Fibroblast of skin of back (primary cell): ENCODE data around the gene RNASET2.
"Not testable (repeated sequence)": the region's sequence is repeated elsewhere in the genome, so short reads cannot be mapped to it uniquely, and the experiment has no call there.

Experiments
- DNase-seq: peaks from one replicate; pipeline ENCODE4 v3.0.0-alpha.2; 2013

The RNASET2 gene

DNA sequence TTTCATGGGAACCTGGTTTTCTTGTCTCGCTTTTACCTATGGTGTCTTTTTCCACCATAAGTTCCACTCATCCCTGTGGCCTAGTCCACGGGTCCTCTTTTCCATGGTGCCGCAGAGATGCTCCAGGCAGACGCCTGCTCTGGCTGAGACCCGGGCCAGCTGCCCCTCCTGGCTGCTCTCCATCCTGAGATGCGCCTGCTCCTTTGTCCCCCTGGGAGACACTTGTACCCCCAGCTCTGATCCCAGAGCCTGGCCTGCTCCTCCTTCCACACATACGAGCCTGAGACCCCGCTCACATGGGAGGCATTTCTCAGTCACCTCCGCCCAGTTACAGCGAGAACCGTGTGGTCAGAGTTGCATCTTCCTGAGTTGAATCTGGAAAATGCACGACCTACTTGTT, 29.6 kb downstream of the RNASET2 start:
- DNase-seq, result no peak

DNA sequence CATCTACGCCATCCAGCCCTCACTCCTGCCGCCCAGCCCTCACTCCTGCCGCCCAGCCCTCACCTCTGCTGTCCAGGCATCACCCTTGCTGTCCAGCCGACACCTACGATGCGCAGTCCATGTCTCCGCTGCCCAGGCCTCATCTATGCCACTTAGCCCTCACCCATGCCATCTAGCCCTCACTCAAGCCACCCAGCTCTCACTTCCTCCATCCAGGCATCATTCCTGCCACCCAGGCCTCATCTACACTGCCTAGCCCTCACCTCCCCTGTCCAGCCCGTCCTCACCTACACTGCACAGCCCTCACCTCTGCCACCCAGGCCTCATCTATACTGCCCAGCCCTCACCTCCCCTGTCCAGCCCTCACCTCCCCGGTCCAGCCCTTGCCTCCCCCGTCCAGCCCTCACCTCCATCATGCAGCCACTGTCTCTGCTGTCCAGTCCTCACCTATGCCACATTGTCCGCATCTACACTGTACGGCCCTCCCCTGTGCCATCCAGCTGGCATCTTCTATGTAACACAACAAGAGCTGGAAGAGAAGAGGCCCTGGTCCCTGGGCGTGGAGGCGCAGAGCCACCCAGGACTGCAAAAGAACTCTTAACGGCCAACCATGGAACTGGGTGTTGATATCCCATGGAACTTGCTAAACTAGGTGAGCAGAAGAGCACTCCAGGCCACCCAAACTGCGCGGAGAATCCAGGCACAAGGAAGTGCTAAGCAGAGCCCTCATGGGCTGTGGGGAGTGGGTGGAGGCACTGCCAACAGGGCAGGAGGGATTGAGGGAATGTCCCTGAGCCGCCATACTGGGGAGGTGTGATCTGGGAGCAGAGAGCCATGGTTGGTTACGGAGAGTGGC, 31.0 kb downstream of the RNASET2 start:
- DNase-seq, result no peak

DNA sequence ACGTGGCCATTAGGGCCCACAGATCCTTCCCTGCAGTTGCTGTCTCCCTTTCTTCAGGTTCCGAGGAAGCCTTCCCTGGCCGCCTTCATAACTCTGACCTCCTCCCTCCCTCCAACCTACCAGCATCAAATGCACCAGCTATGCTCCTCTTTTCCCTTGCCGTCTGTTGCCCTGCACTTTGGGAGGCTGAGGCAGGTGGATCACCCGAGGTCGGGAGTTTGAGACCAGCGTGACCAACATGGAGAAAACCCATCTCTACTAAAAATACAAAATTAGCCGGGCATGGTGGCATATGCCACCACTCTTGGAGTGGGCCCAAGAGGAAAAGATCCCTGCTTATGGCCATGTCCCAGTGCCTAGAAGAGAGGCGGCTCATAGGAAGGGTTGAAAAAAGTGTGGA, 31.8 kb downstream of the RNASET2 start:
- DNase-seq, result no peak

DNA sequence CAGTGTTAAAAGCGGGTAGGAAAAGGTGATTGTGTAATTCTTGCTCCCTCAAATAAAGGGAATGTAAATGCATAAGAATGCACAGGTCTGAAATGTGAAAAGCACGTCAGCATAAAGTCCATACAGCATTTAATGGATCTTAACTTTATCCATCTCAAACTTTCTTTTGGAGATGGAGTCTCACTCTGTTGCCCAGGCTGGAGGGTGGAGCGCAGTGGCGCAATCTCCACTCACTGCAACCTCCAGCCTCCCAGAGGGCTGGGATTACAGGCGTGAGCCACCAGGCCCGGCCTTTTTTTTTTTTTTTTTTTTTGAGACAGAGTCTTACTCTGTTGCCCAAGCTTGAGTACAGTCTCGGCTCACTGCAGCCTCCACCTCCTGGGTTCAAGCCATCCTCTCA, 33.4 kb downstream of the RNASET2 start:
- DNase-seq, result no peak

DNA sequence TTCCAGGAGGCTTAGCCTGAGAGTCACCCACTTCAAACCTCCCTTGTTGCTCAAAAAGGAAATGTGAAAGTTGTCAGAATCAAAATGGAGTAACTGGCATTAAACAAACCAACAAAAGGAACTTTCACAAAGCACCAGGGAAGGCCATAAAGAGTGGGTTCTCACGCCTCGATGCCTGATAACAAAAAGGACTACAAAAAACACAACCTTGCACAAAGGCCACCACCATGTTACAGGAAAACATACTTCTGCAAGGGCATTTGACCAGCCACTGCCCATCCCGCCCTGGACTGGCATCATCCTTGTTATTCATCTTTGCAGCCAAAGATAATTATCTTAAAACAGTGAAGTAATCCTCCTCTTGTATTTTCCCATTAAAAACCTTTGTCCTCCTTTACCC, 34.8 kb downstream of the RNASET2 start:
- DNase-seq, result no peak

DNA sequence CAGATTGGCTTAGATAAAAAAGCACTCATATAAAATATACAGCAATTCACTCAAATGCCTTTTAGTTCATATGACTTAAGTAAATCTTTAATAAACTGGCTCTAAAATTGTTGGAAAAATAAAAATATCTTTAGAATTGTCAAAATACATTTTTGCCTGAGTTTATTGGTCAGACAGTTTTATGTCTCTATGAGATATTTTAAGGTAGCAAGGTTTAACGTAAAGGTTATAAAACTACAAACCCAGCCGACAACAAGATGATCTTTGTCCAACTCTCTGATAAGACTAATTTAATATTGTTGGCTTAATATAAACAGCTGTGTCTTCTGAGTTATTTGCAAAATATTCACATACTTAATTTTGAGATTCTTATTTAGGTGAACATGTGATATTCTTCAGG, 39.5 kb downstream of the RNASET2 start:
- no peak for DNase-seq

DNA sequence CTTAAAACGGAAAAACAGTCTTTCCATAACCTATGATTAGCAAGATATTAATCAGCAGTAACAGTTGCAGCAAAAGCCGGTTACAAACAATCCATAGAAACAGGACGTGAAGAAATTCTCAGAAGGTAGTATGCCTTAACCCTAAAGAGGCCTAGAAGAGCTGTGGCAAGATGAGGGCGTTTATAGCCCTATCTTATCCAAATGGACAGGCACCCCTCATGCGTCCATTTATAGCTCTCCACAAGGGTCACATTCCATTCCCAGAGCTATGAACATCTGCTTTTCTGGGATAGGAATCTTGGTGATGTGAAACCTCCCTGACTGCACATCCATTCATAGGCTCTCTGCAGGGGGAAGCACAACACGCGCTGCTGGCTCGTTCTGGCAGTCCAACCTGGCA, 40.9 kb downstream of the RNASET2 start:
- DNase-seq, result not testable (repeated sequence)

DNA sequence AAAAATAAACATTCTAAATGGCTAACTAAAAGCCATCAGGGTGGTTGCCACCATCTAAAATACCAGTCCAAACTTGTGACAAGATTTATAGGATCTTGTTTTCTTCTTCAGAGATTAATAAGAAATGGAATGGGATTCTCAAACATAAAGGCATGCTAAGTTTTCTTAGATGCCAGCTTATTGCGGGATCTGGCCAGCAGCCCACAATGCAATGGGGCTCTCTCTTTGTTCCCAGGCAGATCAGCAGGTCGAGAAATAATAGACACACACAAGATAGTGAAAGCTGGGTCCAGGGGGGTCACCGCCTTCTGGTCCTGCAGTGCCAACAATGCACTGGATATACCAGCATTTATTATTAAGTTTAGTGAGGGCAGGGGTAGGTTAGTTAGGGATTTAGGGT, 41.4 kb downstream of the RNASET2 start:
- DNase-seq, result not testable (repeated sequence)

DNA sequence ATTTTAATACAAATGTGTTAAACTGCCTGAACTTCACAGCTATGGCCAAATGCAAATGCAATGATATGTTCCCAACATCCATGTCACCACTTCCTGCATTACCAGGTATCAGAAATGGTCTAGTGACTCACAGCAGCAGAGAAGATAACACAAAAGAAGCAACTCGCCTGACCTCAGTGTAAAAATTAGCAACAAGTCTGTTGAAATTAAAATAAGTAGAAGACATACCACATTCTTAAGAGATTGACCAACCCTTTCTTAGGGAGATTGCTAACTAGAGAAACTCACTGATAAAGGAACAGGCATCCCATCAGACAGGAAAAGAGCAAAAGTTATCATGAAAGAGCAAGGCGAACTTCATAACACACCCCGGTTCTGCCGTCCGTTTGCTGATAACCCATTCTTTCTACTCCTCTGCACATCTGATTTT, 45.1 kb downstream of the RNASET2 start:
- no peak for DNase-seq

DNA sequence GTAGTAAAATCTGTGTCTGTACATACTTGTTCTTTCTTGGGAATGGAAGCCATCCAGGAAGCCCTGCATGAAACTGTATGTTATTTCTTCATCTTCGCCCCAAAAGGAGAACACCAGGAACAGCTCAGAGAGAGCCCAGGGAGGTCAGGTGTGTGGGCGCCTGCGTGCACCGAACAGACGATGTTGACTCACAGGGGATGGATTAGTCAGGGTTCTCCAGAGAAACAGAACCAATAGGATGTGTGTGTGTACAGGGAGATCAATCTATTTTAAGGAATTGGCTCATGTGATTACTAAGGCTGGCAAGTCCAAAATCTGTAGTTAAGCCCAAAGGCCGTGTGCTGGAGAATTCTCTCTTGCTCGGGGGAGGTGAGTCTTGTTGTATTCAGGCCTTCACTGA, 45.7 kb downstream of the RNASET2 start:
- no peak for DNase-seq

DNA sequence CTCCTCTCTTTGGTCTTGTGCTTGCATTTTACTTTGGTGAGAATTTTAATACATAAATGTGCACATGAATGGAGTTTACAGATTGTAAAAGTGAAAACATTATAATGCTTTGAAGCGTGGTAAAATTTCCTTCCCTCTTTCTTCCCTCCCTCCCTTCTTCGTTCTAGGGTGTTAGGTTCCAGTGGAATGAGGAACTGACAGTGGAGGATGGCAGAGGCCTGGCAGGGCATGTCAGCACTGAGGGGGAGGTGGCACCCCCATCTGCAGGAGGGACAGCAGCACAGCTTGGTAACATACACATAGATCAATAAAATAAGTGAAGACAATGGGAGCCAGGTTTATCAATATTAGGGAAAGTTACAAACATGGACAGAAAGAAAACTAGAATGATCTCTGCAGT, 47.5 kb downstream of the RNASET2 start:
- DNase-seq, result no peak

DNA sequence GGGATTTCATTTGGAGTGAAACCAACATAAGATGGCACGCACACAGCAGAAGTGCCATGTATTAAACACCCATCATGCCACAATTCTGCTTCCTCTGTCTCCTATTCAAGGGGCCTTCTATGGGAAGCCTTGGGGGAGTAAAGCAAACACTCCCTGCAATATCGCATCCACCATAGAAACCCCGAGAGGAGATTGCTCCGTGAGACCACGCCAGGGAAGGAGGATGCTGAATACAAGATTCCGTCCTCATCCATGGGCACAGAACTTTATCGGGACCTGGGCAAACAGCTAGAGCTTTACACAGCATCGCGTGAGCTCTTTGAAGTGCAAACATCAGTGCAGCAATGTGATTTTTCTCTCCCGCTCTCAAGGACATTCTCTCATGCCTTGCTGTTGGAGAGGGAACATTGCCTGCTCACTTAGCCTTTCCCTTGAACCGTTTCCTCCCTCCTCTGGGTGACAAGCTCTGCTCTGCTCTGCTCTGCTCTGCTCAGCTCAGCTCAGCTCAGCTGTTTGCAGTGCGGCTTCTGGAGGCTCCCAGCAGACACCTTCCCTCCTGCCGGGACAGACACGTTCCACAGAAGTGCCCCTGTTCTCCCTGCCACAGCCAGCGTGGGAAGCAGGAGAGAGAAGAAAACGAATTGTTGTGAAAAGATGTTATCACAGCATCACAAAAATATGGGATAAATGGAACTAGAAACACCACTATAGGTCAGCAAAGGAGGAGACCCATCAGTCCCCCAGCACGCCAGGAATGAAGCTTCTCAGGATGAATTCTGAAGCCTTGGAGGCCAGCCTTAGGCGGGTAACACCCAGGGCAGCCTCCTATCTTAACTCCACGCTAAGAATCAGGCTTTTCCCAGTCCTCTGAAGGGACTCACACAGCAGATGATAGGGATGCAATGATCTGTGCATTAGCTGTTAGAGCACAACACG, 48.2 kb downstream of the RNASET2 start:
- no peak for DNase-seq

DNA sequence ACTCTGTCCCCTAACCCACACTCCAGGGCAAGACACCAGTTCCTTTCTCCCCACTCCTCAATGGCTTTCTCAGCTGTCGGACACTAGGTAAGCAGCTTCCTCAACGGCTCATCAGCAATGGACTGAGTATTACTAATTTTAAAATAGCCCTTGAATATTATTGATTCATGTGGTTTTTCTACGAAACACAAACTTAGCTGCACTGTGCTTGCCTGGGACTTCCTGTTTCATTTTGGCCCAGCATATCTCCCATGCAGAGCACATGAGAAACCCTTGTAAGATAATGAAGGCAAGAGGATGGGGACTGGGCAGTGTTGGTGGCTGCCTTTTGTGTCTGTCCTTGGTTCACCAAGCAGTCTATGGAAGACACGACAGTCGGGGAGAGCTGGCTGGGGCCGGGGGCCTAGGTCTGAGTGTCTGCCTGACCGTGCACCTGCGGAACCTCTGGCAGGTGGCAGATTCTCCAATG, 48.9 kb downstream of the RNASET2 start:
- DNase-seq, result no peak

DNA sequence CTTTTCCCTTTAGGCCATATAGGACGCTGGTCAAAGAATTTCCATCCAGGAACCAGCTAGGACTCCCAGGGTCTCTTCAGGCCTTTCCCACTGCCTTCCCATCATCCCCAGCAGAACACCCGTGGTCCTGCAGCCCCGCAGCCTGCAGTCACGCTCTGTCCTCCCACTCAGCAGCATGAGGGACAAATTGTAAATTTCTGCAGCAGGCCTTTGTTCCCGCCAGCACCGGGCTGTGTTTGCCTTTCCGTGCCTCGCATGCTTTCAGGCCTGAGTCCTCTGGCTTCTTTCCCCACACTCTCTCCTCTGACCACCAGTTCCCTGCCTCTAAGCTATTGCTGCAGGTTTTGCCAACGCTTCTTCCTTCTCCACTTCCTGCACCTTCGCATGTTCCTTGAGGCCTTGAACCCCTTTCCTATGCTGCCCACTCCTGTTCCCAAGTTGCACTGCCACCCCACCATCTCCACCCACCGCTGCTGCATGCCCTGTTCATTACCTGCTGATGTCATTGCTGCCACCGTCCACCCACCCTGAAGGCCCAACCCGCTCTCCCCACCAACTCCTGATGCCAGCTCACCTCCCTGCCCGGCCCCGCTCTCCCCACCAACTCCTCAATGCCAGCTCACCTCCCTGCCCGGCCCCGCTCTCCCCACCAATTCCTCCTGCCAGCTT, 49.8 kb downstream of the RNASET2 start:
- DNase-seq, result no peak

DNA sequence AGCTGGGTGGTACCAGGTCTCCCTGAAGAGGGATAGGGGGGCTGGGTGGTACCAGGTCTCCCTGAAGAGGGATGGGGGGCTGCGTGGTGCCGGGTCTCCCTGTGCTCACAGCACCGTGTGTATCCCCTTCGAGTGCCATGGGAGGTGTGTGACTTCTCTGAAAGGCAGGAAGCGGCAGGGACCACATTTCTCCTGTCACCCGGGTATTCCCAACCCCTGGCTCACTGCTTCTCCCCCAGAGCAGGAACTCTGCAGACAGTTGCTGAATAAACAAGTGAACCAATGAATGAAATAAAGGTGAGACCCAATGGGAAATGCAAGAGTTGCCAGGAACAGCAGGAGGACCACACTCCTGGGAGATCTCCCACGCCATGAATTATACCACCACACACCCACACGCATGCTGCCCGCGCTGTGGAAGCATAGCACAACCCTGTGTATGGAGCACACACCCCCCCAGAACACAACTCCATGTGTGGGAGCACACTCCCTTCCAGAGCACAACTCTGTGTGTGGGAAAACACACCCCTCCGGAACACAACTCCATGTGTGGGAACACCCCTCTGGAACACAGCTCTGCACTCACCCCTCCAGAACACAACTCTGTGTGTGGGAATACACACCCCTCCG, 50.7 kb downstream of the RNASET2 start:
- DNase-seq, result no peak

DNA sequence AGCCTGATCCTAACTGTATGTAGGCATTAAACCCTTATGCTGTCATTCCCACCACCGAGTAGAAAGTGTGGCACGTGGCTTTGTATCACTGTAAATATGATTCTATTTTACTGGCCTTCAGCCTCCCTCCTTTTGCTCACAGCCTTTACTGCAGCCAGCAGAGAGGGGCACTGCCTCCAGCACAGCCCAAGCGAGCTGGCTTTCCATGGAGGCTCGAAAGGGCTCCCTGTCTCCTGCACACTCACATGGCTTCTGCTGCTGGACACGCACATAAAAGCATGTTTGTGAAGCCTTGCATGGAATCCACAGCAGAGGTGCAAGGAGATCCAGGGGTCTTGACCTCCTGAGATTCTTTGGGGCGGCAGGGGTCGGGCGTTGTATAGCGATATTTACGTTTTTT, 51.3 kb downstream of the RNASET2 start:
- DNase-seq, result no peak

DNA sequence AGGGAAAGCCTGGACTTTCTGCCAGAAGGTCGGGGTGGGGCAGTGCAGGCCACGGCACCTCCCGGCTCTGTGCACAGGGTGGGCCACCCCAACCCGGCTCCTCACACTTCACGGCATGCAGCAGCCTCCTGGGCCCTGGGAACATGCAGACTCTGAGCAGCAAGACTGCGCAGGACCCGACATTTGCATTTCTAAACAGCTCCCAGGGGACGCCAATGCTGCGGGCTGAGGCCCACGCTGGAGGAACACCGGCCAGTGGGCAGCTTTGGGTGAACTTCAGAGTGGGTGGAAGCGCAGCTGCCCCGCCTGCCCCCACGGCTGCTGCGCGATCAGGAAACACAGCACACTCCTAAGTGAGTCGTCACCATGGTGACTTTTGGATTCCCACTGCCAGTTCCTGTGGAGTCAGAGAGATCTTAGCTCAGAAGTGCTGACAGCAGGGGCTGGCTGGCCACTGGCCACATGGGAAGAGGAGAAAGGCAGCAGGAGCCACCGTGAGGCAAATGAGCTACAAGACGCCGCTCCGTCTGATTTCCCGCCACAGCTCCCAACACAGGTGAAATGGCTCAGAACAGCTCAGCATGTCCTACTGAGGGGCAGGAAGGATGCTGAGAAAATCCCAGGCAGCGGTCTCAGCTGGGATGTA, 52.1 kb downstream of the RNASET2 start:
- peak; percentile 44 for DNase-seq

DNA sequence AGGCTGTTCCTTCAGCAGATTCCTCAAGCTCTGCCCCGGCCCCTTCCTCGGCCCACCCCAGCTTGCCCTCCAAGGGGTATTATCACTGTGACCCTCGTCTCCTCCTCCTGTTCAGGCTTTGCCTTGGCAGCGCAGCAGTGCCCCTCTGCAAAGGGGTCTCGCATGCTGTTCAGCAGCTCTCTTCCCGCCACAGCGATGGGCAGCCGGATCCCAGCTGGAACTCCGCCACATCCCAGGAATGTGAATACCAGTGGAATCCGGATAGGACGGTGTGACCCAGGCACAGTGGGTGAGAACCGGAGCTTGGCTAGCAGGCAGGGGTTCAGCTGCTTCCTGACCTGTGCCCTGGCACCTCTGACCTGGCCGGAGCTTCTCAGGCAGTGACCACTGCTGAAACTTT, 52.9 kb downstream of the RNASET2 start:
- no peak for DNase-seq

DNA sequence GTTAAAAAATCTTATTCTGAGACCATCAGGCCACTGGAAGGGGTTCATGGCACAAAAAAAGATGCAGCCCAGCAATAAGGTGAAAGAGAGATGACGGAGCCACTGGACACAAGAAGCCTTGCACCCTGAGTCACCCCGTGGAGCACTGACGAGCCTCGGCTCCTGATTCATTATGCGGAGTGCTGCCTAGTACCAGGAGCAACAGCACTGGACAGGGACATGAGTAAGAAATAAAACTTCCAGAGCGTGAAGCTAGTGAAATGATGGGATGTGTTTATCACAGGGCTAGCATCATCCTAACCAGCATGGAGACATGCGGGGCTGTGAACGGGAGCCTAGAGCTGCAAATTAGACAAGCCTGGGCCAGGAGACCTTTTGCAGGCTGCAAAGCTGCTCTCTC, 53.3 kb downstream of the RNASET2 start:
- no peak for DNase-seq

DNA sequence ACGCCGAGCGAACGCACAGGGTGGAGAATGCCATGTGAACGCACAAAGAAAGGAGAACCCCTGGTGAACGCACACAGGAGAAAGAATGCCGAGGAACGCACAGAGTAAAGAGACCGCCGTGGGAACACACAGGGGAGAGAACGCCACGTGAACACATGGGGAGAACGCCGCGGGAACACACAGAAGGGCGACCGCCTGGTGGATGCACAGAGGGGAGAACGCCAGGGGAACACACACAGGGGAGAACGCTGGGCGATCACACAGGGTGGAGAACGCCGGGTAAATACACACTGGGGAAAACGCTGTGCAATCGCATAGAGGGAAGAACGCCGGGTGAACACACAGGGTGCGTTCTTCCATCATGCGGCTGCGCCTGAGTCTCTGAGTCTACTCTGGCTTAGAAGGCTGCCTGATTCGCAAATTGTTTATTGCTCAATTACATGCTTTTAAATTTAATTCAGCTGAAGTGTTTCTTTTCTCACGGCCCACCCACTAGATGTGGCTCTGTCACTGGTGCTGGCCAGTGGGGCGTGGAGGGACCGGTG, 54.1 kb downstream of the RNASET2 start:
- no peak for DNase-seq

DNA sequence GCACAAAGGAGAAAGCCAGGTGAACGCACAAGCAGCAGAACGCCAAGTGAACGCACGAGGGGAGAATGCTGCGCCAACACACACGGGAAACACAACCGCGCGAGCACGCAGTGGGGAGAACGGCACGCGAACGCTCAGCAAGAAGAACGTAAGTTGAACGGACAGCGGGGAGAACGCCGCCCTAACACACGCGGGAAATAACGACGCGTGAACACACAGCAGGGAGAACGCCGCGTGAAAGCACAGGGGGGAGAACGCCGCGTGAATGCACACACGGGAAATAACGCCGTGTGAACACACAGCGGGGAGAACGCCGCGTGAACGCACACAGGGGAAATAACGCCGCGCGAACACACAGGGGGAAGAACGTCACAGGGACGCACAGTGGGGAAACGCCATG, 54.7 kb downstream of the RNASET2 start:
- no peak for DNase-seq
